ENCODE data around the gene ZNF639.
A peak's percentile ranks its signal among the peaks of the same experiment; 100 is the strongest.

ZNF639 gene

GRCh38 chr3:179297971-179298725 is 24.7 kb upstream of the ZNF639 start:
- TF ChIP-seq ZNF8 (CRISPR knock-in tag; IDR thresholded peaks at IDR 0.05) (no peak), POU6F1 (CRISPR knock-in tag; IDR thresholded peaks at IDR 0.05; ENCODE audit: borderline replicate concordance, low read depth) (no peak), ESRRG (CRISPR knock-in tag; IDR thresholded peaks at IDR 0.05) (no peak), BACH2 (CRISPR knock-in tag; IDR thresholded peaks at IDR 0.05; ENCODE audit: borderline replicate concordance) (no peak)
- TF ChIP-seq, protein P1, sequence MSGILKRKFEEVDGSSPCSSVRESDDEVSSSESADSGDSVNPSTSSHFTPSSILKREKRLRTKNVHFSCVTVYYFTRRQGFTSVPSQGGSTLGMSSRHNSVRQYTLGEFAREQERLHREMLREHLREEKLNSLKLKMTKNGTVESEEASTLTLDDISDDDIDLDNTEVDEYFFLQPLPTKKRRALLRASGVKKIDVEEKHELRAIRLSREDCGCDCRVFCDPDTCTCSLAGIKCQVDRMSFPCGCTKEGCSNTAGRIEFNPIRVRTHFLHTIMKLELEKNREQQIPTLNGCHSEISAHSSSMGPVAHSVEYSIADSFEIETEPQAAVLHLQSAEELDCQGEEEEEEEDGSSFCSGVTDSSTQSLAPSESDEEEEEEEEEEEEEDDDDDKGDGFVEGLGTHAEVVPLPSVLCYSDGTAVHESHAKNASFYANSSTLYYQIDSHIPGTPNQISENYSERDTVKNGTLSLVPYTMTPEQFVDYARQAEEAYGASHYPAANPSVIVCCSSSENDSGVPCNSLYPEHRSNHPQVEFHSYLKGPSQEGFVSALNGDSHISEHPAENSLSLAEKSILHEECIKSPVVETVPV (CRISPR knock-in tag; IDR thresholded peaks at IDR 0.05) = no peak
- ATAC-seq = no peak

DNA sequence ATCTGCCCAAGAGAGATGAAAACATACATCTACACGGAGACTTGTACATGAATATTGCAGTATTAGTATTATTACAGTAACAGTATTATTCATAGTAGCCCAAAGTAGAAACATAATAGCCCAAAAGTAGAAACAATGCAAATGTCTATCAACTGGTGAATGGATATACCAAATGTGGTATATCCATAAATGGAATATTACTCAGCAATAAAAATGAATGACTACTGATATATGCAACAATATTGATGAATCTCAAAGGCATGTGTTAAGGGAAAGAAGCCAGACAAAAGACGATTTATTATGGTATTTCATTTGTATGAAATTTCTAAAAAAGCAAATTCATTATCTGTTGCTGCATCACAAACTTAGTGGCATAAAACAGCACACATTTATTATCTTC is 23.5 kb upstream of the ZNF639 start:
- TF ChIP-seq, protein P2, sequence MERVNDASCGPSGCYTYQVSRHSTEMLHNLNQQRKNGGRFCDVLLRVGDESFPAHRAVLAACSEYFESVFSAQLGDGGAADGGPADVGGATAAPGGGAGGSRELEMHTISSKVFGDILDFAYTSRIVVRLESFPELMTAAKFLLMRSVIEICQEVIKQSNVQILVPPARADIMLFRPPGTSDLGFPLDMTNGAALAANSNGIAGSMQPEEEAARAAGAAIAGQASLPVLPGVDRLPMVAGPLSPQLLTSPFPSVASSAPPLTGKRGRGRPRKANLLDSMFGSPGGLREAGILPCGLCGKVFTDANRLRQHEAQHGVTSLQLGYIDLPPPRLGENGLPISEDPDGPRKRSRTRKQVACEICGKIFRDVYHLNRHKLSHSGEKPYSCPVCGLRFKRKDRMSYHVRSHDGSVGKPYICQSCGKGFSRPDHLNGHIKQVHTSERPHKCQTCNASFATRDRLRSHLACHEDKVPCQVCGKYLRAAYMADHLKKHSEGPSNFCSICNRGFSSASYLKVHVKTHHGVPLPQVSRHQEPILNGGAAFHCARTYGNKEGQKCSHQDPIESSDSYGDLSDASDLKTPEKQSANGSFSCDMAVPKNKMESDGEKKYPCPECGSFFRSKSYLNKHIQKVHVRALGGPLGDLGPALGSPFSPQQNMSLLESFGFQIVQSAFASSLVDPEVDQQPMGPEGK (CRISPR knock-in tag; IDR thresholded peaks at IDR 0.05; ENCODE audit: borderline replicate concordance) = no peak
- peak; percentile 99 for TF ChIP-seq ZNF8 (CRISPR knock-in tag; IDR thresholded peaks at IDR 0.05)
- TF ChIP-seq ARNTL (CRISPR knock-in tag; IDR thresholded peaks at IDR 0.05; ENCODE audit: borderline replicate concordance, low read depth) = no peak
- no peak for TF ChIP-seq PPARA (CRISPR knock-in tag; IDR thresholded peaks at IDR 0.05; ENCODE audit: borderline replicate concordance)
- no peak for TF ChIP-seq ZNF565 (CRISPR knock-in tag; conservative IDR thresholded peaks at IDR 0.05; ENCODE audit: low read depth)
- no peak for ATAC-seq

- no peak for ATAC-seq
Measured at GRCh38 chr3:179299999-179300613, 22.7 kb upstream of the ZNF639 start.

More at GRCh38 chr3:179299999-179300613, 22.7 kb upstream of the ZNF639 start:
- TF ChIP-seq ZNF565 (CRISPR knock-in tag; conservative IDR thresholded peaks at IDR 0.05; ENCODE audit: low read depth) = no peak
- TF ChIP-seq POU6F1 (CRISPR knock-in tag; IDR thresholded peaks at IDR 0.05; ENCODE audit: borderline replicate concordance, low read depth) = no peak
- no peak for TF ChIP-seq RARB (CRISPR knock-in tag; IDR thresholded peaks at IDR 0.05)
- TF ChIP-seq CSDC2 (CRISPR knock-in tag; IDR thresholded peaks at IDR 0.05) = no peak
- no peak for TF ChIP-seq ZFP30 (CRISPR knock-in tag; IDR thresholded peaks at IDR 0.05)
- TF ChIP-seq, protein P3, sequence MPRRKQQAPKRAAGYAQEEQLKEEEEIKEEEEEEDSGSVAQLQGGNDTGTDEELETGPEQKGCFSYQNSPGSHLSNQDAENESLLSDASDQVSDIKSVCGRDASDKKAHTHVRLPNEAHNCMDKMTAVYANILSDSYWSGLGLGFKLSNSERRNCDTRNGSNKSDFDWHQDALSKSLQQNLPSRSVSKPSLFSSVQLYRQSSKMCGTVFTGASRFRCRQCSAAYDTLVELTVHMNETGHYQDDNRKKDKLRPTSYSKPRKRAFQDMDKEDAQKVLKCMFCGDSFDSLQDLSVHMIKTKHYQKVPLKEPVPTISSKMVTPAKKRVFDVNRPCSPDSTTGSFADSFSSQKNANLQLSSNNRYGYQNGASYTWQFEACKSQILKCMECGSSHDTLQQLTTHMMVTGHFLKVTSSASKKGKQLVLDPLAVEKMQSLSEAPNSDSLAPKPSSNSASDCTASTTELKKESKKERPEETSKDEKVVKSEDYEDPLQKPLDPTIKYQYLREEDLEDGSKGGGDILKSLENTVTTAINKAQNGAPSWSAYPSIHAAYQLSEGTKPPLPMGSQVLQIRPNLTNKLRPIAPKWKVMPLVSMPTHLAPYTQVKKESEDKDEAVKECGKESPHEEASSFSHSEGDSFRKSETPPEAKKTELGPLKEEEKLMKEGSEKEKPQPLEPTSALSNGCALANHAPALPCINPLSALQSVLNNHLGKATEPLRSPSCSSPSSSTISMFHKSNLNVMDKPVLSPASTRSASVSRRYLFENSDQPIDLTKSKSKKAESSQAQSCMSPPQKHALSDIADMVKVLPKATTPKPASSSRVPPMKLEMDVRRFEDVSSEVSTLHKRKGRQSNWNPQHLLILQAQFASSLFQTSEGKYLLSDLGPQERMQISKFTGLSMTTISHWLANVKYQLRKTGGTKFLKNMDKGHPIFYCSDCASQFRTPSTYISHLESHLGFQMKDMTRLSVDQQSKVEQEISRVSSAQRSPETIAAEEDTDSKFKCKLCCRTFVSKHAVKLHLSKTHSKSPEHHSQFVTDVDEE (CRISPR knock-in tag; IDR thresholded peaks at IDR 0.05) = no peak
- no peak for TF ChIP-seq SNAI2 (CRISPR knock-in tag; IDR thresholded peaks at IDR 0.05)
- no peak for TF ChIP-seq ESRRG (CRISPR knock-in tag; IDR thresholded peaks at IDR 0.05)
- no peak for TF ChIP-seq PPARA (CRISPR knock-in tag; IDR thresholded peaks at IDR 0.05; ENCODE audit: borderline replicate concordance)
- TF ChIP-seq ISL1 (CRISPR knock-in tag; IDR thresholded peaks at IDR 0.05) = no peak

All from SK-N-SH treated with all-trans-retinoic acid at 6 μM for 48 hours (cell line).